LHCN-M2 (cell line): ENCODE measurements around the gene CCBE1. TPM values are rescaled to one million over a fixed set of nuclear protein-coding genes. Genes with fewer than 3 reads are reported as not detected.
"Not testable (repeated sequence)": the region's sequence is repeated elsewhere in the genome, so short reads cannot be mapped to it uniquely, and the experiment has no call there.

Experiments used
- DNase-seq: peaks from one replicate; pipeline ENCODE4 v3.0.0-alpha.2; 2012; ENCODE audit warnings: low read depth
- polyA plus RNA-seq: library from polyadenylated mRNA; unstranded; fragments of >200 nt; gene quantifications from one replicate; pipeline ENCODE4 v1.2.1, GENCODE V29; 2012; ENCODE audit warnings: missing spikeins
- total RNA-seq: library from RNA; depleted of rRNA; stranded (reverse); fragments of >200 nt; gene quantifications from 2 replicates; pipeline ENCODE4 v1.2.3, GENCODE V29; 2014; rRNA removed

Gene CCBE1
- total RNA-seq, result 54.9 and 92.6 TPM in 2 replicates
- polyA plus RNA-seq, result 179 TPM

DNA sequence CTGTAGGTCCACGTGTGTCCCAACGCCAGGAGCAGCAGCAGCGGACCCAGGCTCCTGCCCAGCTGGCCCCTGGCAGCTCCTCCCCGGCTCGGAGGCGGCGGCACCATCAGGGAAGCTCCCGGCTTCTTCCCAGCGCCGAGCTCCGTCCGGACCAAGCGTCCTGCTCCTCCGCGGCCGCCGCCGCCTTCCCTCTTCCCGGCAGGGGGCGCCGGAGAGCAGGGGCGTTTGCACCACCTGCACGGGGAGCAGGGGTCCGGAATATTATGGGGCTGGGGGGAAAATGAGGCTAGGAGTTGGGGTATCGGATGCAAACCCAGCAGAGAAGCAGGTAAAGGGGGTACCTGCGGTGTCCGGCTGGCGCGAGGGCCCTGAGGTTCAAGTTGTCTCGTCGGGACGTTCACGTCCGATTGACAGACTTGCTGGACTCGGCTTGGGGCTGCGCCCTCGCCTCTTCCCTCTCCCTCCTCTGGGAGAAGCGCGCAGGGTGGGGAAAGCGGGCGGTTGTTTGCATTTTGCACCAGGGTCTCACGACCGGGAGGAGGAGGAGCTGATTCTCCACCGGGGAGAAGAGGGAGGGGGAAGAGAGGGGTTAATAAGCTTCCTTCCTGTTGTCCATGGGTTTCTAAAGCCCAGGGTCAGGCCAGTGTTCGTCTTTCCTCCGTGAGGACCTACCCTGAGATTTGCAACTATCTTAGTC lies at the start of gene CCBE1:
CCBE1 (minus strand) TSS at position 188 of the 697 bp plus-strand sequence.
- peak; percentile 81 for DNase-seq

DNA sequence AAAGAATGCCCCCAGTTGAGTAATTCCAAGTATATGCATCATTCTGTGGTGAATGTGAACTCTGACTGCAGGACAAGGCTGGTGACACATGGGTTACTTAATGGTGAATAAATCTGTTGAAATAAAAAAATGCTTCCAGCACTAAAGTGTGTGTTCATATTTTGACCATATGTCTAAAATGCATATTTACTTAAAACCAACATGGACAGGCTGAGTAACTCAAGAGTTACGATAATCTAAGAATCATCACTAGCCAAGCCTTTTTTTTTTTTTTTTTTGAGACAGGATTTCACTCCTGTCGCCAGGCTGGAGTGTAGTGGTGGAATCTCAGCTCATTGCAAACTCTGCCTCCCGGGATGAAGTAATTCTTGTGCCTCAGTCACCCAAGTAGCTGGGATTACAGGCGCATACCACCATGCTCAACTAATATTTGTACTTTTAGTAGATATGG lies 47.1 kb upstream of the CCBE1 start:
- peak; percentile 97 for DNase-seq

DNA sequence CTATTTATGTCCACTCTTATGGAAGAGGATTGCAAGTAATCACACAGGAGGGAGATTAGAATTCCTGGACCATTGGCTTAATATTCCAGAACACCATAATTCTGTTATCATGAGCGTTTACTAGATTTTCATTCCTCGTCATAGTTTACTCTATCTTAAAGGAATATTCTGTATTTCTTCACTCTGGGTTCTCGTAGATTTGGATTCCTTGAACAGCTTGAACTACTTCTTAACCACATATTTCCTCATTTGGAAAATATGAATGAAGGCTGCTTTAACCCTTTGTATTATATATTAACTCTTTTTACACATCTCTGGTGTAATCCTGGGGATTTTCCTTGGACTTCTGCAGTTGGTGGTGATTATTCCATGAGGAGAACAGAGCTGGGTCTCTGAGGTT lies 46.3 kb upstream of the CCBE1 start:
- DNase-seq, result peak; percentile 68

DNA sequence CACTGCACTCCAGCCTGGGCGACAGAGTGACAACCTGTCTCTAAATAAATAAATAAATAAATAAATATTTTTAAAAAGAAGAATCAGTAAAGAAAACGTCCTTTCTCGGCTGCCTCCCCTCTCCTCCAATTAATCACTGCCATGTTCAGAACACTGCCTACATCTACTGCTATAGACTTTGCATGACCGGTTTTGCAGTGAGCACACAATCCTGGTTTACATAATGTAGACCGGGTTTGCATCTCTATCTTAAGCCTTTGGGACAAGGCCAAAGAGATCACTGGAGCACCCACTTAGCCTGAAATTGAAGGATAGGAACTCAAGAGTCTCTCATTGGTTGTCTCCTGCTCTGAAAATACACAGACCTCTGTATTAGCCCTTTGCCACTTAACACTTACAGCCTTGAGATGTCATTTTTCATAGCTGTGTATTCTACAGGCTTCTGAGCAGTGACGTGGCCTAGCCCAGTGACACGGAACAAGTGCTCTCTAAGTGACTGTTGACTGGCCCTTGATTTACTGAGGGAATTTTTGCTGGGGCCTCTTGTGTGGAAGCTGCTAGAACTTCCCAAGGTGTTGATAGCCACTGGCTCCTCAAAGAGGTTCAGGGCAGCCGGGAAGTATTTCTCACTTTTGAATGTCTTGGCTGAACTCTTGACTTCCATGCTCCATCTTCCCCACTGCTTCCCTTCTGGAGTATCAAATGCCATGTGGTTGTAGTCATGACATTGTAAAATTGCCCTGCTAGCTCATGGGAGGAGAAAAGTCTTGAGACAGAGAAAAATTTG lies 45.3 kb upstream of the CCBE1 start:
- peak; percentile 66 for DNase-seq

DNA sequence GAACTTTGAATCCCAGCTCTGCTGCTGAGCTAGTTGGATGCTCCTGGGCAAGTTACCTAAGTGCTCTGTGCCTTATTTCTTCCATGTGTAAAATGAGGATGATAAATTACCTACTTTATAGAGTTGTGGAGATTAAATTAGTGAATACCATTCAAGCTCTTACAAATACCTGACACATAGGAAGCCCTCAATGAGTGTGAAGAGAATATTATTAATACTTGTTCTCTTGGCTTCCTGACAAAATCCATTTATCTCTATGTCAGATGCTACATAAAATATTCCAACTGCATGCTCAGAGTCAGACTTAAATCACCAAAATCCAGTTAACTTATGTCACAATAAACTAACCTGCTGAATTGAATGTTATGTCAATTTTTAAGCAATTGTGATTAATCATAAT lies 42.9 kb upstream of the CCBE1 start:
- DNase-seq, result no peak

DNA sequence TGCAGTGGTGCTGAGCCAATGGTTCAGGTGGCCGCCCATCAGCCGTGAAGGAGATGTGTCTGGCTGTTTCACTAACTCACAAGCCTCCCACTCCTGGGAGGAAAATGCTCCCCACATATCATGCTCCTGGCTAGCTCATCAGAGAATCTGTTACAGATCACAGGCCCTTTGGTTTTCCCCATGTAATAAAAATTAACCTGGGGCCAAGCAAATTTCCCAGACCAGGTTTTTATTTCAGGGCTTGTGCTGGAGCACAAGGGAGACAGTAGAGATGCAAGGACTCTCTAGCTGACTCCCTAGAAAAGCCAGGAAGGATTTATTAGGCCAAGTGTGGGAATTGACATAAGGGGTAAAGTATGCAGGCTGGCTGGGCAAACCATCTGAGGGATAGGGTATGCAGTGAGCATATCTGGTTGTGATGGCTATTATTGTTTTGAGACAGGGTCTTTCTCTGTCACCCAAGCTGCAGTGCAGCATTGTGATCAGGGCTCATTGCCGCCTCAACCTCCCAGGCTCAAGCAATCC lies 40.6 kb upstream of the CCBE1 start:
- DNase-seq, result no peak

DNA sequence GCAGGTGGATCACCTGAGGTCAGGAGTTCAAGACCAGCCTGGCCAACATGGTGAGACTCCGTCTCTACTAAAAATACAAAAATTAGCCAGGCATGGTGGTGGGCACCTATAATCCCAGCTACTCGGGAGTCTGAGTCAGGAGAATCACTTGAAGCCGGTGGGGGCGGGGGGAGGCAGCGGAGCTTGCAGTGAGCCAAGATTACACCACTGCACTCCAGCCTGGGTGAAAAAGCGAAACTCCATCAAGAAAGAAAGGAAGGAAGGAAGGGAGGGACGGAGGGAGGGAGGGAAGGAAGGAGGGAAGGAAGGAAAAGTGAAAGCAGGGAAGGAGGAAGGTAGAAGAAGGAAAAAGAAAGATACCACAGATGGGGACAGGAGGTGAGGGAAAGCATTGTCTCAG lies 40.1 kb upstream of the CCBE1 start:
- DNase-seq, result not testable (repeated sequence)

DNA sequence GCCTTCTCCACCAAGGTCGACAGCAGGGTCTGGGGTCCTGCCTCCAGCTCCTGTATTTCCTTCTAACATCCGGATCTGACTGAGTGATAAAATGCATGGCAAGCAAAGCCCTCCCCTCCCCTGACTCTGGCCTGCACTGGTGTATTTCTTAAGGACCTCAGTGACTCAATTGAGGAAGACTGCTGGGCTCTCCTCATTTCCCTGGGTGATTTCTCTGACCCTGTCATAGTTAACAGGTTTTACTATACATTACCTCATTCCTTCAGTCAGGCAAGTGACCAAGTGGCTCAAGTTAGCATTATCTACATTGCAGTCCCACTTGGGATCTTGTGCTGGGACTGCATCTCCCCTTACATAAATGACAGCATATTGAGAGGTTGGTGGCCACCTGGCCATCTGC lies 38.8 kb upstream of the CCBE1 start:
- DNase-seq, result no peak

DNA sequence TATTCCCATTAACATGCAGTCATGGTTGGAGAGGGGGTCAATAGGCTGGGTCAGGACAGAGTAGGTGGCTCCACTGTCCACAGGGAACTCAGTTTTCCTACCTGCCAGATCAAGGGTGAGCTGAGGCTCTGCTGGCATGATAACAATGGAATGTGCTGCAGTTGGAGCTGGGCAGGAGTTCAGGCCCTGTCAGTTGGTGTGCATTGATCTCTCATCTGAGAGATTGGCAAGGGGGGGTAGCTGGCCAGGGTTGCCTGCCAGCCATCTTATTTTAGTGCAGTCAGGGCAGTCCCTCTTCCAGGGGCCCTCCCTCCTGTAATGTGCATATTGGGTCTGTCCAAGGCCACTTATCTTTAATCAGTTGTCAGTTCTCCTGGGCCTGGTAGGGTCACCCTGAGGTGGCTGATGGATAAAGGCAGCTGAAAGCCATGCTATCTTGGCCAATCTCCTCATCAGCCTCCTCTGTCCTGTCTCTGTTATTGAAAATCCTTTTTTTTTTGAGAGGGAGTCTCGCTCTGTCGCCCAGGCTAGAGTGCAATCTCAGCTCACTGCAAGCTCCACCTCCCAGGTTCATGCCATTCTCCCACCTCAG lies 38.1 kb upstream of the CCBE1 start:
- no peak for DNase-seq

DNA sequence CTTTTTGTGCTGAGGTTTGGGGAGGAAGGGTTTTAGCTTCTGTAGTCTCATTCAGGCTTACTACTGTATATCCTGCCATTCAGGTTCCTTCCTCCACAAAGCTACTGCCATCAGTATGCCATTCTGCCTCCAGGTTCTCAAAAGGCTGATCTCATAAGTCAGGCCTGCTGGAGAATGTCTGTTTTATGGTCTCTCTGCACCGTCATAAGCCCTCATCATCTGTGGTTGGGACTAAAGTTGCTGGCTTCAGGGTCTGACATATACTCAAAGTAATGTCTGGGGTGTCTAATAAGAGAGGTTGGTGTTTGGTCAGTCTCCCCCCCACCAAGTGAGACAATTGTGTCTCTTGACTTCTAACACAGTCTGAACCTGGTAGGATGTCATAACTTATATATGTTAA lies 36.2 kb upstream of the CCBE1 start:
- no peak for DNase-seq

DNA sequence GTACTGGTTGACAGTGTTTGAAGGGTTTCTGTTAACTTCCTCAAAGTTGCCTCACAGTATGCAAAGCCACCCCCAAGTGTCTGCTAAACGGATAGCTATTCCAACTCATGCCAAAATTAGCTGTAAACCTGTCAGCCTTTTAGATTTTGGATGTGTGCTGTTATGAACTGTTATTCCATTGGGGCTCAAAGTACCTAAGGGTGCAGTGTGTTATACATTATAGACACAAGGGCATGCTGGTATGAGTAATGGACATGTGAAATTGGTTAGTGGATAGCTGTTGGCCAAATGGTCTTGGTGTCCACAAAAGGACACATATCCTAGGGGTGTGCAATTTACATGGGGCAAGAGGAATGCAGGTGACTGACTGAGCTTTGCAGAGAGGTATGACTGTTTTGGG lies 33.7 kb upstream of the CCBE1 start:
- no peak for DNase-seq

DNA sequence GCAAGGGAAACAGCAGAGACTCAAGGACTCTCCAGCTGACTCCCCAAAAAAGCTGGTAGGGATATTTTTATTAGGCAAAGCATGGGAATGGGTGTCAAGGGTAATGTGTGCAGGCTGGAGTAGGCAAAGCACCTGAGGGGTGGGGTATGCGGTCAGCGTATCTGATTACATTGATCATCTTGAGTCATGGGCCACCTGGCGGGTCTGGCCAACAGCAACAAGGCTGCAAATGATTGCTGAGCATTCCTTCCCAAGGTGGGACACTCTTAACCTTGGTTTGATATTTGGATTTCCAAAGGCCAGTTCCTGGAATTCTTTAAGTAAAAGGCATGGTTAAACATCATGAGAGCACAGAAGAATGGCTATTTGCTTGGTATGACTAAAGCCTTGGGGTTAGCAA lies 32.6 kb upstream of the CCBE1 start:
- DNase-seq, result no peak

DNA sequence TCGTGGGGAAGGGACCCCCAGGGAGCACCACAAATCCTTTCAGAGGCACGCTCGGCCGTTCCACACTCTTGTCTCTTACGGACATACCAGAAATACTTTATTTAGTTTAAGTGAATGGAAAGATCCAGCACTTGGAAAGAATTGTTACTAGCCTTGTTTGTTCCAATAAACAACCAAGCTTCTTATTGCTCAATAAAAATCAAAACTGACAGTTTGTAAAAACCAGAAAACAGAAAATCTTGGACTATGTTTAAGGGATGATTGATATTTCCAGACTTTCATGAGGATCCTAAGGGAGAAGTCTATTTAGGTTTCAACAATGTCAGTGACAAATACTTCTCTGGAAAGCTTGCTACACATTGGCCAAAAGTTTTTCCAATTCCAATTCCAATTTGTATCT lies 31.6 kb upstream of the CCBE1 start:
- DNase-seq, result no peak

DNA sequence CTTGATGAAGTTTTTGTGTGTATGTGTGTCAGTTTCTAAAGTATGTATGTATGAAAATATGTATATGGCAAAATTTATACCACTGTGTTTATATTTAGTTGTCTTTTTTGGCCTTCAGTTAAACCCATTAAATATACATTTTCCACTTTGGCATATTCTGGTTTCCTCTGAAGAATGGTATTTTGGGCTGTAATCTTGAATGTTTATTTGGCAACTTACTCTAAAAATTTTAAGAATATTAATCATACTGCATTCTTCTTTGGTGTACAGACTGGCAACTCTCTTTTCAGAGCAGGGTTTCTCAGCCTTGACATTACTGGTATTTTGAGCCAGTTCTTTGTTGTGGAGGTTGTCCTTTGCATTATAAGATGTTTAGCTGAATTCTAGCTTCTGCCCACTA lies 27.9 kb upstream of the CCBE1 start:
- DNase-seq, result no peak

DNA sequence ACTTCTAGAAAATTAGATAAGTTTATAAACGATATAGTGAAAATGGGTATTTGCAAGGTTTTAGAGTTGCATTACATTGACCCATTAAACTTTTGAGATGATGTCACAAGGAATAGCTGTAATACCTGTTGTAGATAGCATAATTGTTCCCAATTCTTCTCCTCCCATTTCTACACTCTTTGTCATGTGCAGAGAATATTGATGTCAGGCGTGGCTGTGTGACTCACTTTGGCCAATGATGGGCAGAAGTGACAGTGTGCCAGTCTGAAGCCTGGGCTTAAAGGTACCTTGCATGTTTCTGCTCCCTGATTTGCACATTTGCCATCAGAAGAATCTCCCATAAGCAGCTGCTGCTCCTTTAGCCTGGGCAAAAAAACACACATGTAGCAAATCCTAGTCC lies 26.9 kb upstream of the CCBE1 start:
- DNase-seq, result peak; percentile 42

DNA sequence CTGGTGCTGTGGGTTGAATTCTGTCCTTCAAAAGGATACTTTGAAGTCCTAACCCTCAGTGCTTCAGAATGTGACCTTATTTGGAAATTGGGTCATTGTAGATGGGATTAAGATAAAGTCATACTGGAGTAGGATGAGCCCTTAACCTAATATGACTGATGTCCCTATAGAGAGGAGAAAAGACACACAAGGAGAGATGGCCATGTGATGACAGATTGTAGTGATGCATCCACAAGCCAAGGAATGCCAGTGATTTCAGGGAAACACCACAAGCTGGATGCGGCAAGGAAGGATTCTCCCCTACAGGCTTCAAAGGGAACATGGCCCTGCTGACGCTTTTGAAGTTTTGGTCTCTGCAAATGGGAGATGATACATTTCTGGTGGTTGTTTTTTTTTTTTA lies 24.7 kb upstream of the CCBE1 start:
- no peak for DNase-seq

DNA sequence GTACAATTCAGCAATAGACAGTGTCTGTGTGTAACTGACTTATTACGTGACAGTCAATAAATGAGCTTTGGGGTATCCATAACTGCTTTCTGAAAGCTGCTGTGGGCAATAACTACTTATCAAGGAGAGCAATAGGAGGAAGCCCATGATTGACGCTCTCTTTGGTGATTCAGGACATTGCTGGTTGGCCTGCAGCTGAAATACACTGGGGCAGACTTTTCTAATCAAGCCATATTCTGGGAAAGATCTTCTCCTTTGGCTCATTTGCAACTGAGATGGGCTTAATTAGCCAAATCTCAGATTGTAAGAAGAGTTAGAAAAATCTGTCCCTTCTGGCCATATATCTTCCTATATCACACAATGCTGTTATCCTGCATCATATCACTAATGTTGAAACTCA lies 24.0 kb upstream of the CCBE1 start:
- DNase-seq, result no peak

DNA sequence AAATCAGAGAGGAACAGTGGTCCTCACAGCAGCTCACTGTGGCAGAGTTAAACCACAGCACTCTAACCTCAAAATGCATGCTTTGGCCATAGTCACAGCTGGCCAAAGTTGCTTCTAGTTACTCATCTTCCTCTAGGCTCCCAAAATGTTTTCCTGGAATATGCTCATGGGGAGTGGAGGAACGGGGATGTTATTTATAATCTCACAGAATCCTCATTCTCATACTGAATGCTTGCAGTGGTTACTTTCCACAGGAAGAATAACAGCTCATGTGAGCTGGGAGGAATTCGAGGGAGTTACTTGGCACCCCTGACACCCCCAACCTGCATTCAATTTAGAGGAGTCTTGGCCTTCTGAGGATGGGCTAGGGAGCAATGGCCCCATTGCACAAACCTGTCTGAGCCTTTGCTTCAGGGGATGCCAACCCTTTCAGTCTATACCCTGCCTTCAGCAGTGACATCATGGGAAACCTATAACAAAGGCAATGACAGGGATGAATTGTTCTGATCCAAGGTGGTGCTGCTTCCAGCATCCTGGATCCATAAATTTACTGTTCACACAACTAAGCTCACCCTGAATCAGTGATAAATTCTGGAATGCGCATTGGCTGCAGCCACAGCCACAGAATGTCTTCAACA lies 22.4 kb upstream of the CCBE1 start:
- peak; percentile 97 for DNase-seq

DNA sequence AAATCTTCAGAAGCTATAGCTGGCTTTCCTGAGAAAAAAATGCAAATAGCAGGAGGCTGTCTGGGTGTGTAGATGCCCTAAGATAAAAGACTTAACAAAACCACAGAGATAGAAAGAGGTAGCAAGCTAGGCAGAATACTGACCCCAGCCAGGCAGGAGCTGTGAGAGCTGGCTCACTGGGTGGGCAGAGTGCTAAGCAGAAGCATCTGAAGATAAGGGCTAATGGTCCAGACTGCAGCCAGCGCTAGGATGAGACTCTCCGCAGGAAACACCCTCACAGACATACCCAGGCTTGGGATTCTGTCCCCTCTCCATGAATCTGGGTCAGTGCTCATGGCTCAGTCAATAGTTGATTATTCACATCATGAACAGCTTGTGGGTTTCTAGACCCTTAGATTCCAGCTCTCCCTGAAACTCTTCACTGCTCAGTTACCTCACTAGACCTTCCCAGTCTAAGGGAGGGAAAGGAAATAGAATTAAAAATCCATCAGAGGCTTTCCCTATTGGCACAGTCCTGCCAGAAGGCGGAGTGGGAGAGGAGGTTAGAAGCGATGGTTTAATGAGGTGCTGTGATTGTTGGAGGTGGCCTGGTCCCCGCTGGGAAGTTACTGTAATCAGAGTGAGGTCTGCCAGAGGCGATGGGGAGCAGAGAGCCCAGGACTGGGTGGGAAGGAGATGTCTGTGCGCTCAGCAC lies 21.4 kb upstream of the CCBE1 start:
- peak; percentile 52 for DNase-seq

DNA sequence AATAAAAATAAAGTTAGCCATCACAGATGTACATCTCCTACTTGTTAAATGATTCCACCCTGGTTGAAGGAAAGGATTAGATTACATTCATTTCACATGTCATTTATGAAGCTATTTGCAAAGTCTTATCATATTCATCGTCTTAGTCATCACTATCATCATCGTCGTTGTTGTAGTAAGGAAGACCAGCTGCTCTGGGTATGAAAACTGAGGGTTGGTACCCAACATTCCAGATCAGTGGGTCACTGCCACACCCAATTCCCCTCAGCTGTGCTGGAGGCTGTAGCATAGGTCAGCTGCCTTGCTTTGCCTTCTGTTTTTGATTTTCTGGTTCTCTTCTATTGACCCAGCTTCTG lies 20.9 kb upstream of the CCBE1 start:
- peak; percentile 100 for DNase-seq

DNA sequence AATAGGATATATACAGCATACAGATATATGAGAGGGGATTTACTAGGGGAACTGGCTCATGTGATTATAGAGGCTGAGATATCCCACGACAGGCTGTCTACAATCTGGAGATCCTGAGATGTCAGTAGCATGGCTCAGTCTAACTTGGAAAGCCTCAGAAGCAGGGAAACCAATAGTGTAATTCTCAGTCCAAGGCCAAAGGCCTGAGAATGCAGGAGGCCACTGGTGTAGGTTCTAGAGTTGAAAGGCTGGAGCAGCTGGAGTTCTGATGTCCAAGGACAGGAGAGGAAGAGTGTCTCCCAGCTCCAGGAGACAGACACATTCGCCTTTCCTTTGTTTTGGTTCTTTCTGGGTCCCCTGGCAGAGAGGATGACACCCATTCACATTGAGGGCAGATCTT lies 20.1 kb upstream of the CCBE1 start:
- DNase-seq, result no peak
